ENCODE measurements around the gene TMUB1. TPM values are rescaled to one million over a fixed set of nuclear protein-coding genes. Genes with fewer than 3 reads are reported as not detected.

TMUB1 gene
- total and polyA plus RNA-seq, 2 donors (not counting 3 experiments of a cell fraction or from before 2014, with no cell fraction given): 41.3 to 45.3 TPM

GRCh38 chr7:151131592-151132293 is 48.5 kb upstream of the TMUB1 start:
- BruUV-seq (replicated peaks): no TSS peak
- DNase-seq (ENCODE audit: low read depth, low spot score): no peak
- Histone ChIP-seq H3K4me2 (ENCODE audit: insufficient read depth, low read length) (no peak overlapping the region), H4K20me1 (replicated peaks; ENCODE audit: control insufficient read depth, extremely low read depth, insufficient read depth, low read length) (no peaks in the 10 kb centered on the region), H3K79me2 (ENCODE audit: control insufficient read depth, insufficient read depth, low read length) (no peaks in the 10 kb centered on the region), H3K36me3 (ENCODE audit: control insufficient read depth in 2 of 2, extremely low read depth in 1 of 2, insufficient read depth in 2 of 2, low read length in 2 of 2) (peaks cover 9 to 76% of the 10 kb centered on the region in 2 experiments), H3K27me3 (ENCODE audit: control insufficient read depth in 2 of 2, insufficient read depth in 2 of 2, low read length in 2 of 2) (no peaks in the 10 kb centered on the region), H3K4me3 (replicated peaks in 1 of 3; ENCODE audit: insufficient read depth in 1 of 3, low read depth in 1 of 3, low read length in 3 of 3) (no peak overlapping the region), H3K27ac (ENCODE audit: insufficient read depth, low read depth, low read length) (no peak overlapping the region), H3K9ac (replicated peaks; ENCODE audit: extremely low read depth, insufficient read depth, low read length) (no peak overlapping the region), H3K9me3 (replicated peaks; ENCODE audit: control insufficient read depth, insufficient read depth, low read length) (no peaks in the 10 kb centered on the region), H2AFZ (ENCODE audit: low read depth, low read length) (no peak overlapping the region), H3K4me1 (ENCODE audit: control insufficient read depth, extremely low read depth, insufficient read depth, low read length) (no peaks in the 10 kb centered on the region), H3K9me1 (replicated peaks; ENCODE audit: control insufficient read depth, extremely low read depth, insufficient read depth, low read length) (no peaks in the 10 kb centered on the region)
- TF ChIP-seq MYC (IDR thresholded peaks at IDR 0.05; ENCODE audit: low read depth, low read length): no peak
- TF ChIP-seq FOS (IDR thresholded peaks at IDR 0.05; ENCODE audit: borderline replicate concordance, insufficient read depth, low read length): no peak
- no peak for TF ChIP-seq CTCF (IDR thresholded peaks at IDR 0.05; ENCODE audit: extremely low read depth in 1 of 2, insufficient read depth in 1 of 2, low read depth in 1 of 2, low read length in 2 of 2)
- no peak for TF ChIP-seq JUN (IDR thresholded peaks at IDR 0.05; ENCODE audit: borderline replicate concordance, insufficient read depth, insufficient read length, low read depth)
- TF ChIP-seq GATA2 (IDR thresholded peaks at IDR 0.05; ENCODE audit: insufficient read depth, insufficient read length, low read depth, low read length): no peak
- TF ChIP-seq EZH2 (IDR thresholded peaks at IDR 0.05; ENCODE audit: borderline replicate concordance, low read depth, low read length, severe bottlenecking): no peak
- no peak for TF ChIP-seq POLR2A (IDR thresholded peaks at IDR 0.05; ENCODE audit: low read depth, low read length)
- TF ChIP-seq MAX (IDR thresholded peaks at IDR 0.05; ENCODE audit: insufficient read depth, insufficient read length): no peak
- TF ChIP-seq POLR2AphosphoS5 (IDR thresholded peaks at IDR 0.05; ENCODE audit: insufficient read depth, low read depth, low read length): no peak
- intact Hi-C loops (cut with micrococcal nuclease): no loop called here
- dilution Hi-C loops (cut with MboI; ENCODE audit: extremely low pct_ligation_motif_present, low sequenced_read_pairs): no loop called here
- FAIRE-seq: no peak
- ChIA-PET POLR2A (no interaction called here), CTCF (interaction anchor here (0.6 kb wide), 1 partner anchor 15 kb away, joined by 3 read pairs; no protein-coding TSS in a partner anchor)

Data from endothelial cell of umbilical vein (primary cell).